Epithelial cell of alveolus of lung (primary cell): ENCODE results near the gene LAGE3. TPM values are rescaled to one million over a fixed set of nuclear protein-coding genes. Genes with fewer than 3 reads are reported as not detected.

ENCODE experiments used
- total RNA-seq: library from RNA; depleted of rRNA; stranded (reverse); fragments of >200 nt; gene quantifications from 2 replicates; pipeline ENCODE4 v1.2.1, GENCODE V29; 2015

Gene LAGE3, protein sequence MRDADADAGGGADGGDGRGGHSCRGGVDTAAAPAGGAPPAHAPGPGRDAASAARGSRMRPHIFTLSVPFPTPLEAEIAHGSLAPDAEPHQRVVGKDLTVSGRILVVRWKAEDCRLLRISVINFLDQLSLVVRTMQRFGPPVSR
- 22.4 and 30.4 TPM in 2 replicates for total RNA-seq

GRCh38 chrX:154478728-154479622 lies at the start of gene LAGE3:
Gene LAGE3, minus strand, starts transcription at chrX:154479281. Its CDS starts 366 bp downstream, at chrX:154478915.

DNA sequence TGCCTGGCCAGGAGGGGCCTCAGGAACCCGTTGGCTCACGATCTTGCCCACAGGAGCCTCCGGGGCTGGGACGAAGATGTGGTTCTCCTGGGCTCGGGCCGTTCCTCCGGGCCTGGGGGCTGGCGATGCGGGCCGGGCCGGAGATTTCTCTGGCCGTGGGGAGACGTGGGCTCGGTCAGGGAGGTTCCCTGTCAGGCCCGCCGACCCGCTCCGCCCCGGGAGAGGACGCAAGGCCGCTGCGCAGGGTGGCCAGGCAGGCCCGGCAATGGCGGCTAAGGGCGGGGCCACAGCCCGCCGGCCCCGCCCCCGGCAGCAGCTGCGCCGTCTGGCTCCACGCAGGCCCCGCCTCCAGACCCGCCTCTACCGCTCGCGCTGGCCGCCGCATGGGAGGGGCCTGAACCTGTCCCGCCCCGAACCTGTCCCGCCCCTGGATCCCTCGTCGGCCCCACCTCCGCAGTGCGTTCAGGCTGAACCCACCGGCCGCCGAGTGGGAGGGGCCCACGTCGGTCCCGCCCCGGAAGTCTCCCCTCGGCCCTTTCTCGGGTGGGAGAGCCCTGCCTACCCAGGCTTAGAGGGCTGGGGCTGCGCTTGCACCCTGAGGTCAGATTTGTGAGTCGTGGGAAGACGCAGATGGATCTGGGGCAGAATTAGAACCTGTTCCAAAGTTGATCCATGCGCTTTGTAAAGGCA lies 37.0 kb upstream of the LAGE3 start, which contains the start of gene FAM3A:
Gene FAM3A (minus strand): TSS at position 267 of the 690 bp plus-strand sequence. CDS start 460 bp downstream, outside the sequence.

GRCh38 chrX:154490414-154491083 lies 11.5 kb upstream of the LAGE3 start, which contains the start of gene SLC10A3:
Gene SLC10A3, minus strand, starts transcription at chrX:154490629. Its CDS starts 1,689 bp downstream, at chrX:154488940.

GRCh38 chrX:154486396-154487207 lies 7.5 kb upstream of the LAGE3 start, which contains the start of gene UBL4A:
Gene UBL4A, minus strand, starts transcription at chrX:154486615. Its CDS starts 31 bp downstream, at chrX:154486584.

GRCh38 chrX:154458116-154458953 lies 20.7 kb downstream of the LAGE3 start, which contains the start of gene PLXNA3:
Gene PLXNA3, plus strand, starts transcription at chrX:154458281. Its CDS starts 1,903 bp downstream, at chrX:154460184.

DNA sequence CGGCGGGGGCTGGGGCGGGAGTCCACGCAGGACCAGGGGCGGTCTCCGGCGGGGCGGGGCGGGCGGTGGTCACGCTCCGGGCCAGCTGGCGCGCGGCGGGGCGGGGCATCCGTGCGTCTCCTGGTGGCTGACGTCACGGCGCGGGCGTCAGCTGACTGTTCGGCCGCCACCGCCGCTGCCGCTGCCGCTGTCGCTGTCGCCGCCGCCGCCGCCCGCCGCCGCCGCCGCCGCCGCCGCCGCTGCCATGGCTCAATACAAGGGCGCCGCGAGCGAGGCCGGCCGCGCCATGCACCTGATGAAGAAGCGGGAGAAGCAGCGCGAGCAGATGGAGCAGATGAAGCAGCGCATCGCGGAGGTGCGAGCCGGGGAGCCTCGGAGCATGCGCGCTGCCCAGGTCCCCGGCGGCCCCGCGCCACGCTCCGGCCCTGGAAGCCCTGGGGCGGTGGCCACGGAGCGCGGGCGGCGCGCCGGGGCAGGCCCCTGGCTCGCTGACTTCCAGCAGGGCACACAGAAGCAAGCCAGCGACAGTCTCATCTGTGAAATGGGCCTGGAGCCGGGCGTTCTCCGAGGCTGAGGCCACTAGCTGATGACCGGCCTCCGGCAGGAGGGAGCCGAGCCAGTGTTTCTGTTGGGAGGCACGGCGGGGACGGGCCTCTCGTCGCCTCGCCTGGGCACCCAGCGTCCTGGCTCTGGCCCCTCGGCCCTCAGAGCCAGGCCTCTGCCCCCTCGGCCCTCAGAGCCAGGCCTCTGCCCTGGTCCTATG lies 34.9 kb downstream of the LAGE3 start, which contains the start of gene FAM50A:
Gene FAM50A (plus strand): TSS at position 150 of the 763 bp plus-strand sequence. CDS start 95 bp downstream, at position 245.

GRCh38 chrX:154436983-154437752 lies 41.9 kb downstream of the LAGE3 start, which contains the start of gene GDI1:
Gene GDI1, plus strand, starts transcription at chrX:154437154. Its CDS starts 101 bp downstream, at chrX:154437255.

GRCh38 chrX:154428176-154429171 lies 50.6 kb downstream of the LAGE3 start, which contains the start of gene ATP6AP1:
Gene ATP6AP1, plus strand, starts transcription at chrX:154428677. Its CDS starts 16 bp downstream, at chrX:154428693.

Other genes starting within 250 kb of the LAGE3 start
- not detected in 2 replicates for gene OPN1MW3, start 221.7 kb downstream of the LAGE3 start, total RNA-seq
- not detected in 2 replicates for gene TEX28, start 184.2 kb downstream of the LAGE3 start, total RNA-seq
- not detected in 2 replicates for gene TKTL1, start 183.5 kb downstream of the LAGE3 start, total RNA-seq
- gene FLNA, start 104.6 kb downstream of the LAGE3 start, total RNA-seq: 745 and 2,487 TPM in 2 replicates
- 66.7 and 79.0 TPM in 2 replicates for gene EMD, start 100.0 kb downstream of the LAGE3 start, total RNA-seq
- 7,452 and 8,826 TPM in 2 replicates for gene RPL10, start 80.9 kb downstream of the LAGE3 start, total RNA-seq
- gene DNASE1L1, start 70.0 kb downstream of the LAGE3 start, total RNA-seq: 47.1 and 58.0 TPM in 2 replicates
- 15.8 and 28.1 TPM in 2 replicates for gene TAFAZZIN, start 67.7 kb downstream of the LAGE3 start, total RNA-seq
- gene ATP6AP1, start 50.6 kb downstream of the LAGE3 start, total RNA-seq: 46.5 and 60.7 TPM in 2 replicates
- 77.9 and 123 TPM in 2 replicates for gene GDI1, start 42.1 kb downstream of the LAGE3 start, total RNA-seq
- gene FAM50A, start 35.1 kb downstream of the LAGE3 start, total RNA-seq: 40.3 and 53.5 TPM in 2 replicates
- 7.2 and 14.2 TPM in 2 replicates for gene PLXNA3, start 21.0 kb downstream of the LAGE3 start, total RNA-seq
- gene UBL4A, start 7.3 kb upstream of the LAGE3 start, total RNA-seq: 42.8 and 49.4 TPM in 2 replicates
- 29.9 and 37.5 TPM in 2 replicates for gene SLC10A3, start 11.3 kb upstream of the LAGE3 start, total RNA-seq
- 33.1 and 37.7 TPM in 2 replicates for gene FAM3A, start 37.0 kb upstream of the LAGE3 start, total RNA-seq
- 172 and 216 TPM in 2 replicates for gene G6PD, start 67.6 kb upstream of the LAGE3 start, total RNA-seq
- gene IKBKG, start 68.3 kb upstream of the LAGE3 start, total RNA-seq: 29.2 and 58.2 TPM in 2 replicates
- gene CTAG1A, start 105.9 kb upstream of the LAGE3 start, total RNA-seq: not detected in 2 replicates
- gene CTAG1B, start 140.0 kb upstream of the LAGE3 start, total RNA-seq: not detected in 2 replicates
- gene CTAG2, start 174.3 kb upstream of the LAGE3 start, total RNA-seq: not detected in 2 replicates